SH-SY5Y (cell line): Measurements from ENCODE around the gene GPX4.

ENCODE experiments used
- GATA2 ChIP-seq: IDR thresholded peaks from 2 replicates; pipeline ENCODE4 v1.6.1; 2011; ENCODE audit warnings: mild to moderate bottlenecking, low read depth, low read length
- GATA3 ChIP-seq: IDR thresholded peaks from 2 replicates; pipeline ENCODE4 v1.6.1; 2011; ENCODE audit warnings: low read depth, mild to moderate bottlenecking, low read length, moderate library complexity

- TF ChIP-seq GATA3 (no peak), GATA2 (no peak)
Observed at GRCh38 chr19:1138121-1138520, 34.3 kb downstream of the GPX4 start.
